A673 (cell line): ENCODE results near the gene LRRC32. TPM values are rescaled to one million over a fixed set of nuclear protein-coding genes. Genes with fewer than 3 reads are reported as not detected.

Source experiments
- BruUV-seq: library from RNA; stranded (reverse); fragments of 400-500 nt; replicated peaks from 2 replicates; lab custom pipeline; 2021; lab: Mats Ljungman, UMichigan
- CTCF ChIA-PET: fragments of 300-600 bp; sonication (Branson Sonifier 250); formaldehyde crosslinking; loops from one replicate; lab custom pipeline; 2022; ENCODE audit warnings: antibody characterized with exemption; lab: Charles Lee
- POLR2A ChIA-PET: fragments of 300-600 bp; sonication (Branson Sonifier 250); formaldehyde crosslinking; loops from one replicate; lab custom pipeline; 2022; ENCODE audit warnings: antibody characterized with exemption; ENCODE audit not compliant: low non-redundant PET; lab: Charles Lee
- DNase-seq: peaks from one replicate; pipeline ENCODE4 v3.0.0-alpha.2; 2015; ENCODE audit warnings: low spot score
- H3K27ac ChIP-seq: fragments of 200-600 bp; sonication (generic); 2 replicates; pipeline ENCODE4 v1.5.1; 2016; ENCODE audit warnings: mixed run types, low read depth, mild to moderate bottlenecking, mixed read lengths, antibody characterized with exemption, low read length; ENCODE audit not compliant: poor library complexity, severe bottlenecking
- H3K27me3 ChIP-seq: fragments of 200-600 bp; sonication (generic); replicated peaks from 2 replicates; pipeline ENCODE4 v1.6.1; 2017; ENCODE audit warnings: mixed run types, low read depth, mild to moderate bottlenecking, mixed read lengths, antibody characterized with exemption, low read length; ENCODE audit not compliant: insufficient read depth, poor library complexity
- H3K36me3 ChIP-seq: fragments of 200-600 bp; sonication (generic); 2 replicates; pipeline ENCODE4 v1.6.1; 2016; ENCODE audit warnings: mixed run types, mild to moderate bottlenecking, mixed read lengths, antibody characterized with exemption, low read length; ENCODE audit not compliant: insufficient read depth, poor library complexity, severe bottlenecking
- H3K4me1 ChIP-seq: fragments of 200-600 bp; sonication (generic); 2 replicates; pipeline ENCODE4 v1.6.1; 2017; ENCODE audit warnings: mixed run types, mild to moderate bottlenecking, mixed read lengths, antibody characterized with exemption, low read length; ENCODE audit not compliant: insufficient read depth, poor library complexity, severe bottlenecking
- H3K4me3 ChIP-seq: fragments of 200-600 bp; sonication (generic); 2 replicates; pipeline ENCODE4 v1.5.1; 2016; ENCODE audit warnings: low read depth, mixed run types, mild to moderate bottlenecking, mixed read lengths, low read length; ENCODE audit not compliant: poor library complexity, severe bottlenecking
- H3K9me3 ChIP-seq: fragments of 200-600 bp; sonication (generic); 2 replicates; pipeline ENCODE4 v1.6.1; 2016; ENCODE audit warnings: mixed run types, low read depth, mild to moderate bottlenecking, mixed read lengths, antibody characterized with exemption, low read length; ENCODE audit not compliant: poor library complexity, severe bottlenecking
- EZH2 ChIP-seq: fragments of 200-600 bp; sonication (generic); IDR thresholded peaks from 2 replicates; pipeline ENCODE4 v1.6.1; 2017; ENCODE audit warnings: borderline replicate concordance, low read depth, mild to moderate bottlenecking, mixed read lengths, antibody characterized with exemption, low read length; ENCODE audit not compliant: poor library complexity, severe bottlenecking
- intact Hi-C: fragments of 100-400 bp; cut with micrococcal nuclease; formaldehyde crosslinking; loops from one replicate; pipeline ENCODE4 v1.10.0; 2022; ENCODE audit not compliant: unreplicated experiment
- total RNA-seq: library from RNA; stranded (reverse); gene quantifications from 2 replicates; pipeline ENCODE4 v1.2.3, GENCODE V29; 2021
- TF ChIP-seq, protein P1 (sequence below): fragments of 300-800, 200-600 bp; sonication (generic); conservative IDR thresholded peaks from 2 replicates; pipeline ENCODE4 v1.5.1; 2017; ENCODE audit warnings: low read depth, mild to moderate bottlenecking, antibody characterized with exemption, low read length, moderate library complexity, mixed read lengths

Gene LRRC32
- total RNA-seq, 1 experiment from 2014 or later: not detected

DNA sequence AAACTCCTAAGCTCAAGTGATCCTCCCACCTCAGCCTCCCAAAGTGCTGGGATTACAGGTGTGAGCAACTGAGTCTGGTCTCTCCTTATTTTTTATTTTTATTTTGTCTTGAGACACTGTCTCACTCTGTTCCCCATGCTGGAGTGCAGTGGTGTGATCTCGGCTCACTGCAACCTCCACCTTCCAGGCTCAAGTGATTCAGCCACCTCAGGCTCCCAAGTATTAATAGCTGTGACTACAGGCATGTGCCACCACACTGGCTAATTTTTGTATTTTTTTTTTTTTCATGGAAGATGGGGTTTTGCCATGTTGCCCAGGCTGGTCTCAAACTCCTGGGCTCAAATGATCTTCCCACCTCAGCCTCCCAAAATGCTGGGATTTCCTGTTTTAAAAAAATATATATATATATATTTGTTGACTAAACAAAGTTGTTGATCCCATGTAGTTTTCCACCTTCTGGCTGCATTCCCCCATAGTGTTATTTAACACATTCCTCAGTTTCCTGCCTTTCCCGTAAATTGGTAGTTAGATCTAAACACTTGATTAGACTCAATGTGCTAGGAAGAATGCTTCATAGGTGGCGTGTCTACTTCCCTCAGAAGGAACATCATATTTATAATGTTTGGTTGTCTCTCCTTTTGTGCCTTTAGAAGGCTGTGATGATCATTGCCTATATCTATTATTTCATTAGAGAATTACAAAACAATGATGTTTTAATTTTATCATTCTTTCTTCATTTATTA, 38.8 kb downstream of the LRRC32 start:
- Histone ChIP-seq H3K4me3 (no peak overlapping the region), H3K4me1 (no peaks in the 10 kb centered on the region), H3K9me3 (no peaks in the 10 kb centered on the region), H3K27me3 (no peaks in the 10 kb centered on the region), H3K36me3 (no peaks in the 10 kb centered on the region), H3K27ac (no peak overlapping the region)
- BruUV-seq: no TSS peak
- ChIA-PET POLR2A (no interaction called here), CTCF (no interaction called here)
- no peak for DNase-seq
- no peak for TF ChIP-seq EZH2
- TF ChIP-seq, protein P1, sequence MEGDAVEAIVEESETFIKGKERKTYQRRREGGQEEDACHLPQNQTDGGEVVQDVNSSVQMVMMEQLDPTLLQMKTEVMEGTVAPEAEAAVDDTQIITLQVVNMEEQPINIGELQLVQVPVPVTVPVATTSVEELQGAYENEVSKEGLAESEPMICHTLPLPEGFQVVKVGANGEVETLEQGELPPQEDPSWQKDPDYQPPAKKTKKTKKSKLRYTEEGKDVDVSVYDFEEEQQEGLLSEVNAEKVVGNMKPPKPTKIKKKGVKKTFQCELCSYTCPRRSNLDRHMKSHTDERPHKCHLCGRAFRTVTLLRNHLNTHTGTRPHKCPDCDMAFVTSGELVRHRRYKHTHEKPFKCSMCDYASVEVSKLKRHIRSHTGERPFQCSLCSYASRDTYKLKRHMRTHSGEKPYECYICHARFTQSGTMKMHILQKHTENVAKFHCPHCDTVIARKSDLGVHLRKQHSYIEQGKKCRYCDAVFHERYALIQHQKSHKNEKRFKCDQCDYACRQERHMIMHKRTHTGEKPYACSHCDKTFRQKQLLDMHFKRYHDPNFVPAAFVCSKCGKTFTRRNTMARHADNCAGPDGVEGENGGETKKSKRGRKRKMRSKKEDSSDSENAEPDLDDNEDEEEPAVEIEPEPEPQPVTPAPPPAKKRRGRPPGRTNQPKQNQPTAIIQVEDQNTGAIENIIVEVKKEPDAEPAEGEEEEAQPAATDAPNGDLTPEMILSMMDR: no peak
- intact Hi-C loops: no loop called here

DNA sequence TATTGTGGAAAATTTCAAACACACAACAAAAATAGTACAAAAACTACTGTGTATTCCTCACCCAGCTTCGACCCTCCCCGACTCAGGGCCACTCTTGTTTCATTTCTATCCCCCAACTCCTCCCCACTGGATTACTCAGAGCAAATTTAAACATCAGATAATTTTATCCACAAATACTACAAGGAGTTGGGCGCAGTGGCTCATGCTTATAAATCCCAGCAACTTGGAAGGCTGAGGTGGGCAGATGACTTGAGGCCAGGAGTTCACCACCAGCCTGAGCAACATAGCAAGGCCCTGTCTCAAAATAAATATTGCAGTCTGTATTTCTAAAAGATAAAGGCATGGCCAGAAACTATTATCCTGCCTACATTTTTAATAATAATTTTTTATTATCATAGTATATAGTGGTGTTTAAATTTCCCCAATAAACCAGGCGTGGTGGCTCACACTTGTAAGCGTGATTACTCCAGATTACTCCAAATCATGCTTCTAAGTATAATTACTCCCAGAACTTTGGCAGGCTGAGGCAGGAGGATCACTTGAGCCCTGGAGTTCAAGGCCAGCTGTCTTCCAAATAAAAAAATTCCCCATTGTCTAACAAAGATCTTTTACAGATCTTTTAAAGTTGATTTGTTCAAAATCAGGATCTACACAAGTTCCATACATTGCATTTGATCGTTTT, 39.8 kb downstream of the LRRC32 start:
- no peak overlapping the region for H3K4me3 ChIP-seq
- intact Hi-C loops: no loop called here
- H3K27me3 ChIP-seq: no peaks in the 10 kb centered on the region
- no peak overlapping the region for H3K27ac ChIP-seq
- BruUV-seq: no TSS peak
- H3K4me1 ChIP-seq: no peaks in the 10 kb centered on the region
- CTCF ChIA-PET: no interaction called here
- TF ChIP-seq, protein P1: no peak
- no peak for TF ChIP-seq EZH2
- POLR2A ChIA-PET: interaction anchor here (0.6 kb wide), 1 partner anchor 397 kb away, joined by 3 read pairs; no protein-coding TSS in a partner anchor
- no peak for DNase-seq
- H3K36me3 ChIP-seq: no peaks in the 10 kb centered on the region
- H3K9me3 ChIP-seq: no peaks in the 10 kb centered on the region

DNA sequence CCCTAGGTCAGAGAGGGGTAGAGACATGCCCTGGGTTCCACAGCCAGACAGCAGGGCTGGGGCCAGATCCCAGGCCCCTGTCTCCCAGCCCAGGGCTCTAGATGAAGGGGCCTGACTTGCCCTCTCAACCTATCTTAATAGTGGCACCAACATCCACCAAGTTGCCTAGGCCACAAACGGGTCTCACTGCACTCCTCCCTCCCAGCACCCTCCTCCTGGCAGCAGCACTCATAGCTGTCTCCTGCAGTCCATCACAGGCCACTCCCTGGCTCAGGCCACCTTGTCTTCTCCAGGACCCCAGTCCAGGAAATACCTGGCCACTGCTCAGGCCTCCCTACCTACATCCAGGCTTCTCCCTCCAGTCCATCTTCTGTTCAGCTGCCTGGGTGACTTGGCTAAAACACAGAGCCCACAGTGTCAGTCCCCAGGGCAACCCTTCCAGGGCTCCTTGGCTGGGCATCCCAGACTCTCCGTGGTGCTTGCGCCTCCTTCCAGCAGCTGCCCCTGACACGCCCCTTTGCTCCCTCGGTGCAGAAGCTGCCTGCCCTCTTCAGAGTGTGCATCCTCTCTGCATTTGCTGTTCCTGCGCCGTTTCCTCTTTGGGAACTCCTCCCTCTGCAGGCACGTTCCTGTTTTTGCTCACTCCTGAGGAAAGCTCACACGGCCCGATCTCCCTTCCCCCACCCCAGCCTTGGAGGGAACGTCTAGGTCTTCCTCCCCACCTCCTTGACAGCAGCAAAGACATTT, 40.5 kb downstream of the LRRC32 start:
- CTCF ChIA-PET: no interaction called here
- Histone ChIP-seq H3K9me3 (no peaks in the 10 kb centered on the region), H3K4me3 (no peak overlapping the region), H3K36me3 (no peaks in the 10 kb centered on the region), H3K27ac (no peak overlapping the region), H3K27me3 (no peaks in the 10 kb centered on the region), H3K4me1 (no peaks in the 10 kb centered on the region)
- POLR2A ChIA-PET: interaction anchor here (0.6 kb wide), 1 partner anchor 398 kb away, joined by 3 read pairs; no protein-coding TSS in a partner anchor
- no TSS peak for BruUV-seq
- TF ChIP-seq, protein P1: no peak
- no peak for TF ChIP-seq EZH2
- DNase-seq: no peak
- intact Hi-C loops: no loop called here
